Rectal smooth muscle tissue (tissue), 1 donor: Measurements from ENCODE around the gene CXCL14.
"Not testable (repeated sequence)": the region's sequence is repeated elsewhere in the genome, so short reads cannot be mapped to it uniquely, and the experiment has no call there.

Experiments
- H3K27ac ChIP-seq: one replicate; pipeline ENCODE4 v1.7.0; 2013; ENCODE audit warnings: low read depth, low read length, inconsistent platforms
- H3K27me3 ChIP-seq: one replicate; pipeline ENCODE4 v1.7.0; 2013; ENCODE audit warnings: low read length; ENCODE audit not compliant: control insufficient read depth, insufficient read depth
- H3K36me3 ChIP-seq: one replicate; pipeline ENCODE4 v1.7.0; 2013; ENCODE audit warnings: low read length; ENCODE audit not compliant: control insufficient read depth, insufficient read depth
- H3K4me1 ChIP-seq: one replicate; pipeline ENCODE4 v1.7.0; 2013; ENCODE audit warnings: low read length; ENCODE audit not compliant: control insufficient read depth, insufficient read depth
- H3K4me3 ChIP-seq: one replicate; pipeline ENCODE4 v1.7.0; 2013; ENCODE audit warnings: low read length
- H3K9ac ChIP-seq: one replicate; pipeline ENCODE4 v1.7.0; 2013; ENCODE audit warnings: low read length

The CXCL14 gene

DNA sequence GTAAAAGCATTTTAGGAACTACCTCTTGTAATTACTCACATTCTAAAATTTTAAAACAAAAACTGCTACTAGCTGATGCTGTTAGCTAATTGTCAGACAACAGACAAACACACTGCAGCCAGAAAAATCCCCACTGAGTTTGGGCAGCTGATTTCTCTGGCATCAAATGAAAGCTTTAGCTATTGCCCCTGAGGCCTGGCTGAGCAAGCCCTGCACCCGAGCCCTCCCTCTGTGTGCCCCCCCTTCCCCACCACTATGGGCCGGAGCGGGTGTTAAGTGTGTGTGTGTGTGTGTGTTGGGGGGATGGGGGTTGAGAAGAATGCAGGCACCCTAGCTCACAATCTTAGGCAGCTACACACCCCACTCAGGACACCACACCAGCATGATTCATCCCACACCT, 45.5 kb downstream of the CXCL14 start:
- Histone ChIP-seq H3K4me1 (no peaks in the 10 kb centered on the region), H3K27me3 (peaks cover 33% of the 10 kb centered on the region), H3K9ac (no peak overlapping the region), H3K36me3 (no peaks in the 10 kb centered on the region), H3K4me3 (no peak overlapping the region), H3K27ac (no peak overlapping the region)

DNA sequence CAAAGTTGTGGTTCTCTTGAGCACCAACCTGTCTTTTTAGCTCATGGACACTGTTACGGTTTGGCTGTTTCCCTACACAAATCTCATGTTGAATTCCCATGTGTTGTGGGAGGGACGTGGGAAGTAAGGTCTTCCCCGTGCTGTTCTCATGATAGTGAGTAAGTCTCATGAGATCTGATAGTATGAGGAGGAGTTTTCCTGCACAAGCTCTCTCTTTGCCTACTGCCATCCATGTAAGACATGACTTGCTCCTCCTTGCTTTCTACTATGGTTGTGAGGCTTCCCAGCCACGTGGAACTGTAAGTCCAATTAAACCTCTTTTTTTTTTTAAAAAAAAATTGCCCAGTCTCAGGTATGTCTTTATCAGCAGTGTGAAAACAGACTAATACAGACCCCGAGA, 49.2 kb downstream of the CXCL14 start:
- peaks cover 10% of the 10 kb centered on the region for H3K27me3 ChIP-seq
- H3K9ac ChIP-seq, H3K4me3 ChIP-seq, H3K27ac ChIP-seq, H3K36me3 ChIP-seq, H3K4me1 ChIP-seq: not testable (repeated sequence)

GRCh38 chr5:135526924-135527323, 51.9 kb downstream of the CXCL14 start:
- Histone ChIP-seq H3K9ac (no peak overlapping the region), H3K36me3 (no peaks in the 10 kb centered on the region), H3K27ac (no peak overlapping the region), H3K4me1 (no peaks in the 10 kb centered on the region), H3K4me3 (no peak overlapping the region), H3K27me3 (peaks cover 3% of the 10 kb centered on the region)

DNA sequence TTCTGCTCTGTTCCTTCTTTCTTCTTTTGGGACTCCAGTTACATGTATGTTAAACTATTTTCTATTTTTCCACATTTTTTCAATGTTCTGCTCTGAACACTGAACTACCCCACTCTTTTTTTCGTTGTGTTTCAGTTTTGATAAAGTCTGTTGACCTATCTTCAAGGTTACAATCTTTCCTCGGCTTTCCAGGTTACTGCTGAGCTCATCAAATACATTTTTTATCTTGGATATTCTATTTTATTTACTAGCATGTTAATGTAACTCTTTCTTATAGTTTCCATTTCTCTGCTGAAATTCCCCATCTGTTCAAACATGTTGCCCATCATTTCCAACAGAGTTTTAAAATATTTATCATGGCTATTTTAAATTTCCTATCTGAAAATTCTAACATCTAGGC, 56.8 kb downstream of the CXCL14 start:
- Histone ChIP-seq H3K9ac (no peak overlapping the region), H3K36me3 (no peaks in the 10 kb centered on the region), H3K4me1 (no peaks in the 10 kb centered on the region), H3K4me3 (no peak overlapping the region), H3K27me3 (peaks cover 3% of the 10 kb centered on the region), H3K27ac (no peak overlapping the region)
